ENCODE data around the gene RNU1-1. TPM values are rescaled to one million over a fixed set of nuclear protein-coding genes. Genes with fewer than 3 reads are reported as not detected.
"Not testable (repeated sequence)": the region's sequence is repeated elsewhere in the genome, so short reads cannot be mapped to it uniquely, and the experiment has no call there.

Gene RNU1-1
- total and polyA plus RNA-seq, 10 of the 15 experiments (the other 5 are each of a cell fraction or from before 2014, with no cell fraction given): under 0.01 to 20,946 (median 4.7) TPM; not detected in 2

- SMC1A ChIA-PET (ENCODE audit: uncharacterized antibody, unreplicated experiment); H3K9me3 ChIP-seq (replicated peaks; ENCODE audit: control insufficient read depth, insufficient read depth, low read length); ATAC-seq; H3K27me3 ChIP-seq (replicated peaks in 1 of 2; ENCODE audit: control insufficient read depth in 2 of 2, insufficient read depth in 2 of 2, low read length in 1 of 2); BruUV-seq (replicated peaks); RAD21 ChIA-PET (ENCODE audit: unreplicated experiment); H3K79me2 ChIP-seq (ENCODE audit: control insufficient read depth, insufficient read depth, low read length); CTCF ChIA-PET; intact Hi-C loops (cut with micrococcal nuclease; ENCODE audit: unreplicated experiment); H3K9ac ChIP-seq (ENCODE audit: control insufficient read depth, insufficient read depth, low read length); H3K27ac ChIP-seq (ENCODE audit: control insufficient read depth, insufficient read depth); FAIRE-seq; DNase-seq (ENCODE audit: low read depth, low spot score); in situ Hi-C loops (cut with MboI); H2AFZ ChIP-seq (ENCODE audit: control insufficient read depth, low read depth, low read length); H4K20me1 ChIP-seq (ENCODE audit: control insufficient read depth, insufficient read depth); H3K4me3 ChIP-seq; H3K36me3 ChIP-seq (ENCODE audit: control insufficient read depth in 2 of 2, insufficient read depth in 2 of 2, low read length in 1 of 2); POLR2A ChIA-PET; H3K4me2 ChIP-seq (ENCODE audit: control insufficient read depth, insufficient read depth): not testable (repeated sequence)
- peaks cover 13% of the 10 kb centered on the region for H3K4me1 ChIP-seq (ENCODE audit: control insufficient read depth, insufficient read depth, low read length)
- WGBS (ENCODE audit: insufficient coverage, insufficient replicate concordance, low lambda C conversion rate, missing lambda C conversion rate): 59% methylated on average over 19 of the region's 41 CpGs
Measured at GRCh38 chr1:16547502-16548241, 33.6 kb upstream of the RNU1-1 start.

- H4K20me1 ChIP-seq (ENCODE audit: control insufficient read depth, insufficient read depth); H3K4me2 ChIP-seq (ENCODE audit: control insufficient read depth, insufficient read depth); H3K4me1 ChIP-seq (ENCODE audit: control insufficient read depth, insufficient read depth, low read length); FAIRE-seq; CTCF ChIA-PET; BruUV-seq (replicated peaks); SMC1A ChIA-PET (ENCODE audit: uncharacterized antibody, unreplicated experiment); RAD21 ChIA-PET (ENCODE audit: unreplicated experiment); in situ Hi-C loops (cut with MboI); H3K4me3 ChIP-seq; POLR2A ChIA-PET; H3K79me2 ChIP-seq (ENCODE audit: control insufficient read depth, insufficient read depth, low read length); intact Hi-C loops (cut with micrococcal nuclease; ENCODE audit: unreplicated experiment); H3K27me3 ChIP-seq (replicated peaks in 1 of 2; ENCODE audit: control insufficient read depth in 2 of 2, insufficient read depth in 2 of 2, low read length in 1 of 2); H3K27ac ChIP-seq (ENCODE audit: control insufficient read depth, insufficient read depth); H3K9me3 ChIP-seq (replicated peaks; ENCODE audit: control insufficient read depth, insufficient read depth, low read length); H3K9ac ChIP-seq (ENCODE audit: control insufficient read depth, insufficient read depth, low read length); H3K36me3 ChIP-seq (ENCODE audit: control insufficient read depth in 2 of 2, insufficient read depth in 2 of 2, low read length in 1 of 2); H2AFZ ChIP-seq (ENCODE audit: control insufficient read depth, low read depth, low read length): not testable (repeated sequence)
- ATAC-seq (peak; percentile 84), DNase-seq (ENCODE audit: low read depth, low spot score) (peak; percentile 45)
- TF ChIP-seq SREBF2 (IDR thresholded peaks at IDR 0.05; ENCODE audit: low read length) (peak; percentile 83), RUNX3 (IDR thresholded peaks at IDR 0.05; ENCODE audit: low read length) (0 out of 2 replicates have a peak, but pooled peaks have one; percentile 4), ZNF24 (IDR thresholded peaks at IDR 0.05) (peak; percentile 95), TARDBP (IDR thresholded peaks at IDR 0.05; ENCODE audit: borderline replicate concordance) (0 out of 2 replicates have a peak, but pooled peaks have one; percentile 54)
- 28% methylated on average over 11 of the region's 16 CpGs for WGBS (ENCODE audit: insufficient coverage, insufficient replicate concordance, low lambda C conversion rate, missing lambda C conversion rate)
Measured at GRCh38 chr1:16545682-16546095, 31.6 kb upstream of the RNU1-1 start.

Measured in GM12878 (cell line).